PC-9 (cell line): Measurements from ENCODE around the gene LPAR1. TPM values are rescaled to one million over a fixed set of nuclear protein-coding genes. Genes with fewer than 3 reads are reported as not detected.

ENCODE experiments used
- BruUV-seq: library from RNA; stranded (reverse); fragments of 400-500 nt; replicated peaks from 2 replicates; lab custom pipeline; 2021; lab: Mats Ljungman, UMichigan
- CTCF ChIA-PET: fragments of 300-600 bp; sonication (Branson Sonifier 250); formaldehyde crosslinking; loops from one replicate; lab custom pipeline; 2022; ENCODE audit warnings: antibody characterized with exemption; lab: Charles Lee
- POLR2A ChIA-PET: fragments of 300-600 bp; sonication (Branson Sonifier 250); formaldehyde crosslinking; loops from one replicate; lab custom pipeline; 2022; ENCODE audit warnings: antibody characterized with exemption; ENCODE audit not compliant: unreplicated experiment; lab: Charles Lee
- DNase-seq, 2 experiments: peaks; one replicate each; pipeline versions ENCODE4 v3.0.0 to v3.0.0-alpha.2; 2015 to 2022; ENCODE audit warnings: mixed read lengths in 1 of 2
- H2AFZ ChIP-seq: fragments of 200-600 bp; sonication (generic); 2 replicates; pipeline ENCODE4 v1.8.1; 2017; ENCODE audit warnings: antibody characterized with exemption
- H3F3A ChIP-seq: fragments of 200-600 bp; sonication (generic); 2 replicates; pipeline ENCODE4 v1.8.1; 2017; ENCODE audit warnings: antibody characterized with exemption, mild to moderate bottlenecking, low read depth; ENCODE audit not compliant: insufficient read depth
- H3K27ac ChIP-seq: fragments of 200-600 bp; sonication (generic); 2 replicates; pipeline ENCODE4 v1.6.1; 2016; ENCODE audit warnings: mixed run types
- H3K27me3 ChIP-seq: fragments of 200-600 bp; sonication (generic); 2 replicates; pipeline ENCODE4 v1.6.1; 2016; ENCODE audit warnings: low read depth, mixed run types; ENCODE audit not compliant: insufficient read depth
- H3K36me3 ChIP-seq: fragments of 200-600 bp; sonication (generic); 2 replicates; pipeline ENCODE4 v1.6.1; 2016; ENCODE audit warnings: low read depth, mixed run types
- H3K4me1 ChIP-seq: fragments of 200-600 bp; sonication (generic); replicated peaks from 2 replicates; pipeline ENCODE4 v1.6.1; 2016; ENCODE audit warnings: mixed run types; ENCODE audit not compliant: insufficient read depth
- H3K4me2 ChIP-seq: fragments of 200-600 bp; sonication (generic); 2 replicates; pipeline ENCODE4 v1.6.1; 2017; ENCODE audit warnings: mixed run types
- H3K4me3 ChIP-seq: fragments of 200-600 bp; sonication (generic); 2 replicates; pipeline ENCODE4 v1.6.1; 2016; ENCODE audit warnings: mixed run types
- H3K79me2 ChIP-seq: fragments of 200-600 bp; sonication (generic); 2 replicates; pipeline ENCODE4 v1.6.1; 2017; ENCODE audit warnings: low read depth, mixed run types
- H3K9me2 ChIP-seq: fragments of 200-600 bp; sonication (generic); 2 replicates; pipeline ENCODE4 v1.8.1; 2017; ENCODE audit warnings: mild to moderate bottlenecking; ENCODE audit not compliant: insufficient read depth
- H3K9me3 ChIP-seq: fragments of 200-600 bp; sonication (generic); 2 replicates; pipeline ENCODE4 v1.8.1; 2016; ENCODE audit warnings: low read depth; ENCODE audit not compliant: insufficient read depth
- H4K20me1 ChIP-seq: fragments of 200-600 bp; sonication (generic); 2 replicates; pipeline ENCODE4 v1.8.1; 2017; ENCODE audit not compliant: insufficient read depth
- EZH2 ChIP-seq: fragments of 200-600 bp; sonication (generic); IDR thresholded peaks from 2 replicates; pipeline ENCODE4 v1.8.0; 2017; ENCODE audit warnings: antibody characterized with exemption, low read depth
- intact Hi-C: fragments of 100-400 bp; cut with micrococcal nuclease; formaldehyde crosslinking; loops from one replicate; pipeline ENCODE4 v1.10.0; 2022; ENCODE audit not compliant: unreplicated experiment
- total RNA-seq: library from RNA; stranded (reverse); gene quantifications from 2 replicates; pipeline ENCODE4 v1.2.3, GENCODE V29; 2021
- TF ChIP-seq, protein P1 (sequence below): fragments of 200-600 bp; sonication (generic); conservative IDR thresholded peaks from 2 replicates; pipeline ENCODE4 v1.6.1; 2017; ENCODE audit warnings: mixed run types, antibody characterized with exemption, mild to moderate bottlenecking, moderate library complexity

The LPAR1 gene
- total RNA-seq, 1 experiment from 2014 or later, result 11.8 TPM

DNA sequence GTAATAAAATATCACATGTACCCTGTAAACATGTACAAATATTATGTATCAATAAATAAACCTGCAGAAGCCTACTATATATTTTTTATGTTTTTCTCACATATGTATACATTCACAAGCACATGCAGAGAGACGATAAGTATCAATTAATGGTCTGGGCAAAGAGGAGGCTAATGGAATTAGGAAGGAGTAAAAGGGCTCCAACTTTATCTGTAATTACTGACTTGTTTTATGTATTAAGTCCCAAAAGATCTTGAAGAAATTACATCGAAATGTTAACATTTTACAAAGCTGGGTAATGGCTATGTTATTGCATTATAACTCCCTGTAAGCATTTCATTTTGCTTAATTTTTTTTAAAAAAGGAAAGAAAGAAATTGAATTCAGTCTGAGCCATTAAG, 78.0 kb downstream of the LPAR1 start:
- Histone ChIP-seq H3K27me3 (no peaks in the 10 kb centered on the region), H3K79me2 (no peaks in the 10 kb centered on the region), H4K20me1 (no peaks in the 10 kb centered on the region), H3K4me3 (no peak overlapping the region), H3K36me3 (peaks cover under 1% of the 10 kb centered on the region; the same call in 1 of the 2 replicates), H3K4me1 (no peaks in the 10 kb centered on the region), H3K9me2 (no peaks in the 10 kb centered on the region), H3F3A (no peaks in the 10 kb centered on the region), H3K27ac (no peak overlapping the region), H3K9me3 (peaks cover 12% of the 10 kb centered on the region; the same call in 1 of the 2 replicates), H2AFZ (no peak overlapping the region), H3K4me2 (no peak overlapping the region)
- ChIA-PET POLR2A (no interaction called here), CTCF (no interaction called here)
- no peak for DNase-seq
- no TSS peak for BruUV-seq
- no peak for TF ChIP-seq EZH2
- TF ChIP-seq, protein P1, sequence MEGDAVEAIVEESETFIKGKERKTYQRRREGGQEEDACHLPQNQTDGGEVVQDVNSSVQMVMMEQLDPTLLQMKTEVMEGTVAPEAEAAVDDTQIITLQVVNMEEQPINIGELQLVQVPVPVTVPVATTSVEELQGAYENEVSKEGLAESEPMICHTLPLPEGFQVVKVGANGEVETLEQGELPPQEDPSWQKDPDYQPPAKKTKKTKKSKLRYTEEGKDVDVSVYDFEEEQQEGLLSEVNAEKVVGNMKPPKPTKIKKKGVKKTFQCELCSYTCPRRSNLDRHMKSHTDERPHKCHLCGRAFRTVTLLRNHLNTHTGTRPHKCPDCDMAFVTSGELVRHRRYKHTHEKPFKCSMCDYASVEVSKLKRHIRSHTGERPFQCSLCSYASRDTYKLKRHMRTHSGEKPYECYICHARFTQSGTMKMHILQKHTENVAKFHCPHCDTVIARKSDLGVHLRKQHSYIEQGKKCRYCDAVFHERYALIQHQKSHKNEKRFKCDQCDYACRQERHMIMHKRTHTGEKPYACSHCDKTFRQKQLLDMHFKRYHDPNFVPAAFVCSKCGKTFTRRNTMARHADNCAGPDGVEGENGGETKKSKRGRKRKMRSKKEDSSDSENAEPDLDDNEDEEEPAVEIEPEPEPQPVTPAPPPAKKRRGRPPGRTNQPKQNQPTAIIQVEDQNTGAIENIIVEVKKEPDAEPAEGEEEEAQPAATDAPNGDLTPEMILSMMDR, result no peak
- intact Hi-C loops, result no loop called here

DNA sequence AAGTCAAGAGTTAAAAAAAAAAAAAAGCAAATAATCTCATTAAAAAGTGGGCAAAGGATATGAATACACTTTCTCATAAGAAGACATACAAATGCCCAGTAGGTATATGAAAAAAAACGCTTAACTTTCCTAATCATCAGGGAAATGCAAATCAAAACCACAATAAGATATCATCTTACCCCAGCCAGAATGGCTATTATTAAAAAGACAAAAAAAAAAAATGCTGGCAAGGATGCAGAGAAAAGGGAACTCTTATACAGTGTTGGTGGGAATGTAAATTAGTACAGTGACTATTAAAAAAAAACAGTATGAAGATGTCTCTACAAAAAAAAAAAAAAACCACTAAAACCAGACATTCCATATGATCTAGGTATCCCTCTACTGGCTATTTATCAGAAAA, 79.4 kb downstream of the LPAR1 start:
- intact Hi-C loops, result no loop called here
- ChIA-PET POLR2A (no interaction called here), CTCF (no interaction called here)
- Histone ChIP-seq H2AFZ (no peak overlapping the region), H3F3A (no peaks in the 10 kb centered on the region), H3K79me2 (no peaks in the 10 kb centered on the region), H3K9me2 (no peaks in the 10 kb centered on the region), H3K27me3 (no peaks in the 10 kb centered on the region), H3K4me2 (no peak overlapping the region), H3K27ac (no peak overlapping the region), H4K20me1 (no peaks in the 10 kb centered on the region), H3K36me3 (peaks cover 8% of the 10 kb centered on the region; the same call in 1 of the 2 replicates), H3K4me1 (no peaks in the 10 kb centered on the region), H3K9me3 (peaks cover 21% of the 10 kb centered on the region; the same call in 1 of the 2 replicates), H3K4me3 (no peak overlapping the region)
- no peak for TF ChIP-seq EZH2
- TF ChIP-seq, protein P1, result no peak
- no TSS peak for BruUV-seq
- no peak for DNase-seq

DNA sequence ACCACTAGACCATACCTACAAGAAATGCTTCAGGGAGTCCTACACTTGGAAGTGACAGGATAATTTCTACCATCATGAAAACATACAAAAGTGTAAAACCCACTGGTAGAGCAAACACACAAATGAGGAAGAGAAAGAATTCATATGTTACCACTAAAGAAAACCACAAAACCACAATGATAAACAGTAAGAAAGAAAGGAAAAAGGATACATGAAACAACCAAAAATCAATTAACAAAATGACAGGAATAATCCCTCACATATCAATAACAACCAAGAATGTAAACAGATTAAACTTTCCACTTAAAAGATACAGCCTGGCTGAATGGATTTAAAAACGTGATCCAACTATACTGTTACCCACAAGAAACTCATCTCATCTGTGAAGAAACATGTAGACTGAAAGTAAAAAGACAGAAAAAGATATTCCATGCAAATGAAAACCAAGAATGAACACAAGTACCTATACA, 83.4 kb downstream of the LPAR1 start:
- Histone ChIP-seq H3K36me3 (peaks cover 8% of the 10 kb centered on the region; the same call in 1 of the 2 replicates), H4K20me1 (no peaks in the 10 kb centered on the region), H3K4me3 (no peak overlapping the region), H3K9me3 (peaks cover 21% of the 10 kb centered on the region; the same call in 1 of the 2 replicates), H3K79me2 (0 out of 2 replicates have a peak, but pooled peaks cover 5% of the 10 kb centered on the region), H2AFZ (no peak overlapping the region), H3K4me1 (no peaks in the 10 kb centered on the region), H3F3A (no peaks in the 10 kb centered on the region), H3K4me2 (no peak overlapping the region), H3K27me3 (no peaks in the 10 kb centered on the region), H3K9me2 (no peaks in the 10 kb centered on the region), H3K27ac (no peak overlapping the region)
- DNase-seq, result no peak
- CTCF ChIA-PET, result no interaction called here
- BruUV-seq, result no TSS peak
- TF ChIP-seq, protein P1, result no peak
- no peak for TF ChIP-seq EZH2
- intact Hi-C loops, result no loop called here
- POLR2A ChIA-PET, result no interaction called here
